H1 (cell line): ENCODE results near the gene ARHGEF1.

Experiments
- ATF3 ChIP-seq: IDR thresholded peaks from 2 replicates; pipeline ENCODE4 v1.6.1; 2011; ENCODE audit warnings: low read depth, mild to moderate bottlenecking, low read length; ENCODE audit not compliant: insufficient read depth
- CTCF ChIP-seq, 3 experiments: IDR thresholded peaks; 1 replicate in 2 of 3; 2 replicates in 1 of 3; pipeline versions ENCODE4 v1.5.1 to v1.6.1; 2011; ENCODE audit warnings: low read length in 3 of 3, mild to moderate bottlenecking in 3 of 3, inconsistent platforms in 2 of 3, low read depth in 1 of 3, moderate library complexity in 1 of 3; ENCODE audit not compliant: insufficient read depth in 1 of 3; ENCODE audit errors: control extremely low read depth in 1 of 3
- SRF ChIP-seq: IDR thresholded peaks from 2 replicates; pipeline ENCODE4 v1.6.1; 2011; ENCODE audit warnings: mild to moderate bottlenecking, low read depth, low read length, moderate library complexity

GRCh38 chr19:41879670-41880328 lies 3.2 kb upstream of the ARHGEF1 start:
- TF ChIP-seq CTCF (IDR thresholded peaks at IDR 0.05; ENCODE audit: control extremely low read depth in 1 of 3, insufficient read depth in 1 of 3, low read depth in 1 of 3, low read length in 3 of 3) (no peak), ATF3 (no peak), SRF (no peak)
